HCT116 (cell line): ENCODE data around the gene ATAD2B.

Experiments
- ATF3 ChIP-seq: IDR thresholded peaks from 2 replicates; pipeline ENCODE4 v1.6.1; 2012
- CTCF ChIP-seq, 3 experiments: fragments of 200-600 bp in 1 of 3; sonication (generic) in 1 of 3; IDR thresholded peaks in 2 of 3; conservative IDR thresholded peaks in 1 of 3; 2 replicates each; pipeline ENCODE4 v1.5.1; 2012 to 2017; ENCODE audit warnings: low read depth in 2 of 3, low read length in 2 of 3, antibody characterized with exemption in 1 of 3, borderline replicate concordance in 1 of 3, control low read depth in 1 of 3, mild to moderate bottlenecking in 1 of 3, mixed read lengths in 1 of 3, mixed run types in 1 of 3, moderate library complexity in 1 of 3; ENCODE audit not compliant: insufficient read depth in 1 of 3
- EGR1 ChIP-seq: IDR thresholded peaks from 2 replicates; pipeline ENCODE4 v1.6.1; 2012; ENCODE audit warnings: low read depth
- EZH2 ChIP-seq: fragments of 200-600 bp; sonication (generic); IDR thresholded peaks from 2 replicates; pipeline ENCODE4 v1.6.1; 2017; ENCODE audit warnings: antibody characterized with exemption, mixed run types
- FOSL1 ChIP-seq: IDR thresholded peaks from 2 replicates; pipeline ENCODE4 v1.6.1; 2012; ENCODE audit warnings: low read depth
- POLR2A ChIP-seq: IDR thresholded peaks from 2 replicates; pipeline ENCODE4 v1.7.0; 2011; ENCODE audit warnings: borderline replicate concordance; ENCODE audit not compliant: insufficient read depth, insufficient read length; ENCODE audit errors: extremely low read depth
- POLR2AphosphoS5 ChIP-seq: IDR thresholded peaks from 2 replicates; pipeline ENCODE4 v1.6.1; 2011; ENCODE audit warnings: mild to moderate bottlenecking, low read depth, low read length, moderate library complexity
- RAD21 ChIP-seq: IDR thresholded peaks from 2 replicates; pipeline ENCODE4 v1.6.1; 2012; ENCODE audit warnings: low read depth, mild to moderate bottlenecking
- SP1 ChIP-seq: IDR thresholded peaks from 2 replicates; pipeline ENCODE4 v1.6.1; 2012; ENCODE audit warnings: low read depth
- SRF ChIP-seq: IDR thresholded peaks from 2 replicates; pipeline ENCODE4 v1.6.1; 2012; ENCODE audit warnings: low read depth
- TCF7L2 ChIP-seq: IDR thresholded peaks from 2 replicates; pipeline ENCODE4 v1.7.0; 2011; ENCODE audit warnings: borderline replicate concordance, inconsistent platforms; ENCODE audit not compliant: insufficient read depth, insufficient read length; ENCODE audit errors: extremely low read depth
- YY1 ChIP-seq: IDR thresholded peaks from 2 replicates; pipeline ENCODE4 v1.6.1; 2011; ENCODE audit warnings: low read length, low read depth, moderate library complexity, mild to moderate bottlenecking; ENCODE audit not compliant: insufficient replicate concordance; ENCODE audit errors: extremely low read depth
- ZBTB33 ChIP-seq: IDR thresholded peaks from 2 replicates; pipeline ENCODE4 v1.6.1; 2011; ENCODE audit warnings: mild to moderate bottlenecking, low read length, moderate library complexity; ENCODE audit not compliant: insufficient replicate concordance; ENCODE audit errors: extremely low read depth

- TF ChIP-seq YY1: no peak
- no peak for TF ChIP-seq CTCF (IDR thresholded peaks at IDR 0.05 in 2 of 3, conservative IDR thresholded peaks at IDR 0.05 in 1 of 3; ENCODE audit: borderline replicate concordance in 1 of 3, insufficient read depth in 1 of 3, low read depth in 2 of 3, low read length in 2 of 3)
- no peak for TF ChIP-seq SP1
- TF ChIP-seq ZBTB33: no peak
- TF ChIP-seq POLR2A: no peak
- TF ChIP-seq TCF7L2: no peak
- no peak for TF ChIP-seq POLR2AphosphoS5
- TF ChIP-seq EZH2: no peak
- no peak for TF ChIP-seq ATF3
- TF ChIP-seq SRF: no peak
- no peak for TF ChIP-seq FOSL1
- no peak for TF ChIP-seq EGR1
- no peak for TF ChIP-seq RAD21
Measured at GRCh38 chr2:23901966-23902846, 24.7 kb downstream of the ATAD2B start.
